GM13976 (cell line): Measurements from ENCODE around the gene TCN2.
"Not testable (repeated sequence)": the region's sequence is repeated elsewhere in the genome, so short reads cannot be mapped to it uniquely, and the experiment has no call there.

Experiments
- DNase-seq: peaks from one replicate; pipeline ENCODE4 v3.0.0; 2012; ENCODE audit warnings: low spot score
- in situ Hi-C: fragments of 300-500 bp; cut with MboI; formaldehyde crosslinking; loops from one replicate; pipeline ENCODE4 v1.12.0; 2022; ENCODE audit warnings: low sequenced_read_pairs, mixed read lengths, inconsistent platforms; ENCODE audit not compliant: unreplicated experiment
- TF ChIP-seq, protein P1 (sequence below): IDR thresholded peaks from 2 replicates; pipeline ENCODE4 v1.5.1; 2012; ENCODE audit warnings: borderline replicate concordance, mild to moderate bottlenecking; ENCODE audit not compliant: insufficient read depth; ENCODE audit errors: extremely low read depth, missing control alignments, control extremely low read depth

The TCN2 gene

DNA sequence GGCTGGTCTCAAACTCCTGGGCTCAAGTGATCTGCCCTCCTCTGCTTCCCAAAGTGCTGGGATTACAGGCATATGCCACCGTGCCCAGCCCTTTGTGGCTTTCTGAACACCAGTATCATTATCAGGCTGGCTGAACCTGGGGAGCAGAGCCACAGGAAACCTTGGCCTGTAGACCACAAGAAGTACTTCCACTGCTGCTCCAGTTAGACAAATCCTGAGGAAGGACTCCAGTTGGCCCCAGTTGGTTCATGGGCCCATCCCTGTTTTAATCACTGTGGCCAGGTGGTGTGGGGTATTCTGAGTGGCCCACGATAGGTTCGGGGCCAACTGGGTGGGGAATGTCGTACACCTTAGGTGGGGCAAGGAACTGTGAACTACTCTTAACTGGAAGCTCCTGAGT lies 66.2 kb downstream of the TCN2 start:
- in situ Hi-C loops, result no loop called here
- TF ChIP-seq, protein P1, sequence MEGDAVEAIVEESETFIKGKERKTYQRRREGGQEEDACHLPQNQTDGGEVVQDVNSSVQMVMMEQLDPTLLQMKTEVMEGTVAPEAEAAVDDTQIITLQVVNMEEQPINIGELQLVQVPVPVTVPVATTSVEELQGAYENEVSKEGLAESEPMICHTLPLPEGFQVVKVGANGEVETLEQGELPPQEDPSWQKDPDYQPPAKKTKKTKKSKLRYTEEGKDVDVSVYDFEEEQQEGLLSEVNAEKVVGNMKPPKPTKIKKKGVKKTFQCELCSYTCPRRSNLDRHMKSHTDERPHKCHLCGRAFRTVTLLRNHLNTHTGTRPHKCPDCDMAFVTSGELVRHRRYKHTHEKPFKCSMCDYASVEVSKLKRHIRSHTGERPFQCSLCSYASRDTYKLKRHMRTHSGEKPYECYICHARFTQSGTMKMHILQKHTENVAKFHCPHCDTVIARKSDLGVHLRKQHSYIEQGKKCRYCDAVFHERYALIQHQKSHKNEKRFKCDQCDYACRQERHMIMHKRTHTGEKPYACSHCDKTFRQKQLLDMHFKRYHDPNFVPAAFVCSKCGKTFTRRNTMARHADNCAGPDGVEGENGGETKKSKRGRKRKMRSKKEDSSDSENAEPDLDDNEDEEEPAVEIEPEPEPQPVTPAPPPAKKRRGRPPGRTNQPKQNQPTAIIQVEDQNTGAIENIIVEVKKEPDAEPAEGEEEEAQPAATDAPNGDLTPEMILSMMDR, result no peak
- DNase-seq, result no peak

DNA sequence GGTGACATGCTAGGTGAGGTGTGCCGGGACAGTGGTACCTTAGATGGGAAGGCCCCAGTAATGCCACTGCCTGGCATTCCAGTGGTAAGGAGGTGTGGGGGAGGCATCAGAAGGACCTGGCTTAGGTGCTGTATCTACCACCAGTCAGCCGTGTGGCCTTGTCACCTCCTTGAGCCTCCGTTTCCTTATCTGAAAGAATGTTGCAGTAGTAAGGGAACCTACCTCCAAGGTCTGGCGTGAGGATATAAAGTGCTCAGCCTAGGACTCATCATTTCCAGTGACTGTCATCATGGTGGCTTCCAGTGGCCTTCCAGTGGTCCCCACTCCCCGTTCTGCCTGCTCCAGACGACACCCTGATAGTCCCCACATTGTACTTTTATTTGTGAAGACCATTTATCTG lies 67.5 kb downstream of the TCN2 start:
- TF ChIP-seq, protein P1, result no peak
- in situ Hi-C loops, result no loop called here
- DNase-seq, result no peak

DNA sequence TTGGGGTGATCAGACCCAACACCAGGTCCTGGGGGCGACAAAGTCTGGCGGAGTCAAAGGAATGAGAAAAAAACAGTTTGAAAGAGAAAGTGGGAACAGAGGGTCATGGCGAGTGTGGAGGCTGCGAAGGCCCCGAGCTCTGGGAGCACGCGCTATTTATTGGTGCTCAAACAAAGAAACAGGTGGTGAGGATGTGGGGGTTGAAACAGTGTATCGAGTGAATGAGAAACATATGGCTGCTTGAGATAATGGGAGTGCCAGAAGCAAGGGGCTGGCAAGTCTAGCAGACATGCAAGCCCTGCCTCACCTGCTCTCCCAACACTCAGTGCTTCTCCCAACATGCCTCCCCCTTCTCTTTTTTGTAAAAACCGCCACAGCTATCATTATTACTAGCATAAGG lies 68.5 kb downstream of the TCN2 start:
- TF ChIP-seq, protein P1, result no peak
- in situ Hi-C loops, result no loop called here
- no peak for DNase-seq

DNA sequence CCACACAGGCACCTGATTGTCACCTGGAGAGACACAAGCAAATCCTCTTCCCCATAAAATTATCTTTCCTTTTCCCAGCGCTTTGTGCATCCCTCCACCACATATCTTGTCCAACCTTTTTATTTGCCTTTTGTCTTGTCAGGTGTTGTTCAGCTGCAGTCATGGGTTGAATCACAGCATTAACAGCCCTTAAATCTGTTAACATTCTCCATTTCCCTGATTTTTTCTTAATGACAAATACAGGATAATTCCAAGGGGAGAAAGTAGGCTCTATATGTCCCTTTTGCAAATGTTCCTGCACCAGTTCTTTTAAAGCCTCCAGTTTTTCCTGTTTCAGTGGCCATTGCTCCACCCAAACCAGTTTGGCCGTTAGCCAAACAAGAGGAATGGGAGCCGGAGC lies 69.6 kb downstream of the TCN2 start:
- in situ Hi-C loops, DNase-seq: not testable (repeated sequence)
